HT1080 (cell line): ENCODE results near the gene LVRN. TPM values are rescaled to one million over a fixed set of nuclear protein-coding genes. Genes with fewer than 3 reads are reported as not detected.

Experiments used
- DNase-seq: peaks from one replicate; pipeline ENCODE4 v3.0.0-alpha.2; 2015; ENCODE audit warnings: low read depth
- total RNA-seq: library from RNA; depleted of rRNA; stranded (reverse); fragments of >200 nt; shearing (Covaris generic); gene quantifications from 2 replicates; pipeline ENCODE4 v1.2.3, GENCODE V29; 2014

LVRN gene
- total RNA-seq, 1 experiment from 2014 or later: not detected

DNA sequence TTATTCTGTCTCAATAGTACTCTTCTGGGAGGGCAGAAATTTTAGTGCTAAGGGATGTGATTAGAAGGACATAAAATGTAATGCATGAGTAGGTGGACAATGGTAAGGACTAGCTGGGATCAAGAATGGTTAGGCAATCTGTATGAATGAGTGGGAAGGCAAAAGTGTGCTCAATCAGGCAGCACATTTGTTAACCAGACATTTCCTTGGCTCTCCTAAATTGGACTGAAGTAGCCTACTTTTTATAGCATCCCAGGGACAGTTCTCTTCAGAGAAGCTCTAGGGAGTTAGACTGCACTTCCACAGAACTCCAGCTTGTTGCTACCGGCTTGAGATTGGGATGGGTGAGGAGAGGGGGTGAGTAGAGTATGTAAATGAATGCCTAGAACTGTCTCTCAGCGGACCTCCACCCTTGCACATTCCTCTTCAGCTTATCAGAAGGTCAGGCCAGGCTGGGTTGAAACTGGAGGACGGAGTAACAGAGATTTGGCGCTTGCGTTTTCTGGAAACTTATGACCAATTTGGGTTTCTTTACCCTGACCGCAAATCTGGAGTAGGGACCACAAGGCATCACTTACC lies 51.0 kb downstream of the LVRN start:
- DNase-seq: no peak

GRCh38 chr5:116013936-116014335 lies 51.7 kb downstream of the LVRN start:
- no peak for DNase-seq

GRCh38 chr5:116023619-116024018 lies 61.3 kb downstream of the LVRN start:
- DNase-seq: no peak

- DNase-seq: no peak
Observed at GRCh38 chr5:116025866-116026265, 63.6 kb downstream of the LVRN start.

DNA sequence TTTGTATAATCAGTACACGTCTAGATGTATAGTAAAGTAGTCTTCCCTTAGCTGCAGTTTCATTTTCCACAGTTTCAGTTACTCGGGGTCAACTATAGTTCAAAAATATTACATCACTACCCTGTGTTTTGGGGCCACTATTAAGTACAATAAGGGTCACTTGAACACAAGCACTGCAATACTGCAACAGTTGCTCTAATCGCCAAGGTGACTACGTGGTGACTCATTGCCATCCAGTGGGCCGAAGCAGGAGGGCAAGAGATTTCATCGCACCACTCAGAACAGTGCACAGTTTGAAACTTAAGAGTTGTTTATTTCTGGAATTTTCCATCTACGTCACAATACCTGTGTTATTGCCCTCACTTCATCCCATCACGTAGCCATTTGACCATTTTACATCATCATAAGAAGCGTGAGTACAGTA lies 69.8 kb downstream of the LVRN start, which contains the start of gene ARL14EPL:
ARL14EPL (plus strand) TSS at position 379 of the 424 bp plus-strand sequence. CDS start 18,994 bp downstream, outside the sequence.
- peak; percentile 88 for DNase-seq

DNA sequence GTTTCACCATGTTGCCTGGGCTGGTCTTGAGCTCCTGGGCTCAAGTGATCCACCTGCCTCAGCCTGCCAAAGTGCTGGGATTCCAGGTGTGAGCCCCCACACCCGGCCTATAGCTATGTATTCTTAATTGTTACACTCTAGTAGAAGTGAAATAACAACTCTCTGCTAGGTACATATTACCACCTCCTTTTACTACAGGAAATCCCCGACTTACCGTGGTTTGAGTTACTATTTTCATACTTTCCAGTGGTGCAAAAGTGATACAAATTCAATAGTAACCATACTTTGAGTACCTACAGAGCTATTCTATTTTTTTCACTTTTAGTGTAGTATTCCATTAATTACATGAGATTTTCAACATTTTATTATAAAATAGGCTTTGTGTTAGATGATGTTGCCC lies 70.7 kb downstream of the LVRN start:
- DNase-seq: no peak

DNA sequence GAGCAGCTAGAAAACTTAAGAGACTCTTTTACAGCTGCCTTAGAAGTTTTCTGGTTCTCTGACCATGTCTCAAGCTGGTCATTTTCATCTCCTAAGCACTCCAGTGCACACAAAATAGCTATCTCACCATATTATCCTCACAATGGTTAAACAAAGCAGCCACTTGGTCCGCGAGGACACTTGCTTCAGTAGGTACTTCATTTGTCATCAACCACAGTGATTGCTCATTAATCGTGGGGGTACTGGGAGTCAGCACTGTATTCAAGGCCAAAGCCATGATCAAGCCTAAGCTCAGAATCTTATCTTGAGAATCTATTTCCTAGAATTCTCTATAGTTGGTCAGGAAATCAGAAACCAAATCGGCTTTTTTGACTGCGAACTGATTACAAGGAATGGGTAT lies 72.8 kb downstream of the LVRN start:
- peak; percentile 46 for DNase-seq

DNA sequence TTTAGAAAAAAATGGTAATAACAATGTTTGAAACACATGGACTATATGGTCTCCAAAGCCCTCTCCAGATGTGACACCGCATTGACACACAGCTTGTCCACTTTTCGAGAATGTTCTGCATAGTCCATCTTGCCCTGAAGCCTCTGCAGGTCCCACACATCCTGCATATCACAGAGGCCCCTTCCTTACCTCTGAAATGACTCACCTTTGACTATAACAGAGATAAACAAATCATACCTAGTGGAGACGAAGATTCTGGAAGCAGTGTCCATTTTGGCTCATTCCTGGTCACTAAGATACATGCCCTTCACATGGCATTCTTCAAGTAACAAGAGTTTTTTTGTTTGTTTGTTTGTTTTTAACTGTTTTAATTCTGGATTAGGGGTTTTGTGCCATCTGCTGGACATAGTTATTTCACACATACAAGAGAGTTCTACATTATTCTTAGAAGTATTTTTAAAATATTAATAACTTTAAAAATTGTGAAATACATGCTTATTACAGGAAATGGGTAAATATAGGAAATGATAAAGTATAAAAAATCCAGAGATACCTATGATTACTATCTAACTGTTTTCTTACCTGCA lies 75.1 kb downstream of the LVRN start:
- no peak for DNase-seq

GRCh38 chr5:116038817-116039216 lies 76.5 kb downstream of the LVRN start:
- no peak for DNase-seq

GRCh38 chr5:116042375-116042774 lies 80.1 kb downstream of the LVRN start:
- DNase-seq: no peak

DNA sequence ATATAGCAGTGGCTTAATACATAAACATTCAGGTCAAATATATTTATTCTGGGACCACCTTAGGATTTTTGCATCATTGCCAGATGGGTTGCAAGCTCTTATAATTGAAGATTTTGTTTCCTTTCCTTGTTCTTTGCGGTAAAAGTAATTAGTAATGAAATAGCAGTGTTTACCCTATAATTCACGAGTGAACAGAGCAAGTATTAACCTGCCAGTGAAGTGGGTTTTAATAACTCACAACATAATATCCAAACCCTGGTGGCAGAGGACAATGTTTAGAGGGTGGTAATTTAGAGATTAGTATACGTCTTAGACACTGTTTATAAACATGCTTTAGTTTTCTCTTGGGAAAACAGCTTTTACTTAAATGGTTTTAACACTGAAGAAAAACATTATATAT lies 81.8 kb downstream of the LVRN start:
- no peak for DNase-seq

DNA sequence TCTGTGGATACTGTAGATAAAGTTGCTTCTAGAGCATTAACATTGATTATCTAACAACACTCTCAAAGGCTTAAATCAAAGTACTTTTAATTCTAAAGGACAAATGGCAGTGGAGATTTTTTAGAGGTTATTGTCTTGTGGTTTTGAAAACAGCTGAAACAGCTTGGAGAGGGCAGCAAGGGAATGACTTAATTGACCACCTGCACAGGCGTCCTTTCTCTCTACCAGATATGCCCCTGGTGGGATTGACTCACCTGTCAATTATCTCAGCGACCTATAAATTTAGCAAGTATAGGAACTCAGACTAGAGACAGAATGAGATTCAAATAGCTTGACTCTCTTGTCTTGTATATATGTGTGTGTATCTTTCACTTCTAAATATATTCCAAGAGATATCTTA lies 83.5 kb downstream of the LVRN start:
- DNase-seq: no peak

- no peak for DNase-seq
Observed at GRCh38 chr5:116046261-116046660, 84.0 kb downstream of the LVRN start.

GRCh38 chr5:116046823-116047222 lies 84.5 kb downstream of the LVRN start:
- no peak for DNase-seq

- no peak for DNase-seq
Observed at GRCh38 chr5:116058346-116058936, 96.2 kb downstream of the LVRN start.

DNA sequence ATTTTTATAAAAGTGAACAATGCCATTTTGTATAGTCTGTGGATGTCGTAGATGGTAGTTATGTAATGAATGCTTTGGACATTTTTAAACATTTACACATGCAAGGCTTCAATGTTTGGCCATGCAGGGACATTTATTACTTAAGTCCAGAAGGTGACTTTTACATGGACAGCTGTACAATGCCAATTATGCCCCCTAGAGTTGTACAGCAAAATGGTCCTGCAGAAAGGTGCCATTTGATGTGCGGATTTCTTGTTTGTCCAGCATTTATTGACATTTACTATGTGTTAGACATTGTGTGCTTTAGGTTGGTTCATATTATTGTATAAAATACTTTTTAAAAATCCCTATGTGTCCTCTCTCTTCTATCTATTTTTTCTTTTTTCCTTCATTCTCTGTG lies 100.1 kb downstream of the LVRN start:
- DNase-seq: no peak

DNA sequence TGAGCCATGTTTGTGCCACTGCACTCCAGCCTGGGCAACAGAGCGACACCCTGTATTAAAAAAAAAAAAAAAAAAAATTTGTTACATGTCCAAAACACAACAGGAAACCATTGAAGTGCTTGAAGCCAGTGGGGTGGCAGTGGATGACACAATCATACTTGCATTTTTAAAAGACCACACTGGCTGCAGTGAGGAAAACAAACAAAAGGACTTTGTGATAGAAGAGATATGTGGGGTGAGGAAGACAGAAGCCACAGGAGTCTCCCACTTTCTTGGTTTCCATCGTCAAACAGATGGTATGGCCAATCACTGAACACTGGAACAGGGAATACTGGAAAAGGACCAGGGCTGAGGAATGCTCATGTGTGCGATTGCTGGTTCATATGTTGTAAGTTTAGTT lies 101.7 kb downstream of the LVRN start:
- peak; percentile 59 for DNase-seq

DNA sequence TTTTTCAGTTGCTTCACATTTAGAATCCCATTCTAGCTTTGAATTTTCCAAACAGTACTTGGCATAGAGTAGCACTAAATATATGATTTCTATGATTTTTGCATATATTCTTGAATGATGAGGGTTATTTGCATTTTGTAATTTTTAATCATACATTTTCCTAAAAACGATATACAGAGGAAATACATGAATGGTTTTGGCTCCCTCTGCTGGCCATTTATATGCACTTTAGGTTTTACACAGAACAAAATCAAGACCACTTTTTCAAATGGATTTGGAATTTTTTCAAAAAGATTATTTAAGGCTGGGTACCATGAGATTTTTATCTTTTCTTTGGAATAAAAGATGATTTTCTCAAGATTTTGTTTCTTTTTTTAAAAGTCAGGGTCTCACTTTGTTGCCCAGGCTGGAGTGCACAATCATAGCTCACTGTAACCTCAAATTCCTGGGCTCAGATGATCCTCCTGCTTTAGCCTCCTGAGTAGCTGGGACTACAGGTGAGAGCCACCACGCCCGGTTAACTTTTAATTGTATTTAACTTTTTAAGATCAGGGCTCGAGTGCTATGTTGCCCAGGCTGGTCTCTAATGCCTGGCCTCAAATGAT lies 105.9 kb downstream of the LVRN start:
- peak; percentile 36 for DNase-seq

DNA sequence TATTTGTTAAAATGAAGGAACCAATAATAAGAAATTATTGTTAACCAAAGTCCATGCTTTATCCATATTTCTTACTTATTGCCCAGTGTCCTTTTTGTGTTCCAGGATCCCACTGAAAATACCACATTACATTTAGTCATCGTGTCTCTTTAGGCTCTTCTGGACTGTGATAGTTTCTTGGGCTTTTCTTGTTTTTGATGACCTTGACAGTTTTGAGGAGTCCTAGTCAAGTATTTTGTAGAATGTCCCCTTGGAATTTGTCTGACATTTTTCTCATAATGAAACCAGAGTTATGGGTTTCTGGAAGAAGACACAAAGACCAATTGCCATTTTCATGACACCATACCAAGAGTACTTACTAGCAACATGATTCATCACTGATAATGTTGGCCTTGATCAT lies 108.9 kb downstream of the LVRN start:
- no peak for DNase-seq

GRCh38 chr5:116075191-116075831 lies 113.0 kb downstream of the LVRN start:
- peak; percentile 36 for DNase-seq

DNA sequence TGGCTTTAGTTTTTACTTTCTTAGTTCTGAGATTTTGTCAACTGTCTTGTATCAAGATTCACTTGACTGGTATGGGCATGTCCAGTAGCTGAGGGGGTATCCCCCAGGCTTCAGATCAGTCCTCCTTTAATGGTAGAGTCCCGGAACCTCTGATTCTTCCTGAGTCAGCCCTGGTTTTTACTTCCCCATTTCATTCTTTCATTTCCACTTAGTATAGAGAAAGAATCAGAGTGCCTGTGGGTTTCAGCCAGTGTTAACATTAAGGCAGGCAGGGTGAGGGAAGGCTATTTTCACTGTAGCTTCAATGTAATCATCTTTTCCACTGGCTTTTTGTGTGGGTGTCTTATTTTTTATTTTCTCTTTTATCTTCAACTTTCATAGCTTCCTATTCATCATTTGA lies 114.2 kb downstream of the LVRN start:
- no peak for DNase-seq
